Ovary (tissue), 3 donors: ENCODE measurements around the gene TIMM10.

ENCODE experiments used
- EP300 ChIP-seq: sonication (generic); formaldehyde crosslinking; IDR thresholded peaks from one replicate; pipeline ENCODE4 v1.6.1; 2017; ENCODE audit warnings: antibody characterized with exemption
- POLR2A ChIP-seq: fragments of 450-650 bp; IDR thresholded peaks from one replicate; pipeline ENCODE4 v1.6.1; 2017; ENCODE audit warnings: antibody characterized with exemption, mild to moderate bottlenecking, moderate library complexity
- TF ChIP-seq, protein P1 (sequence below), 3 donors: fragments of 450-650 bp in 2 of 3; fragments of 200-600 bp in 1 of 3; IDR thresholded peaks; one replicate each; pipeline versions ENCODE4 v1.5.1 to v1.8.0; 2016 to 2022; ENCODE audit warnings: antibody characterized with exemption in 3 of 3, mild to moderate bottlenecking in 1 of 3
- donor health status: DM: no; HTN: no; CAD: no.

DNA sequence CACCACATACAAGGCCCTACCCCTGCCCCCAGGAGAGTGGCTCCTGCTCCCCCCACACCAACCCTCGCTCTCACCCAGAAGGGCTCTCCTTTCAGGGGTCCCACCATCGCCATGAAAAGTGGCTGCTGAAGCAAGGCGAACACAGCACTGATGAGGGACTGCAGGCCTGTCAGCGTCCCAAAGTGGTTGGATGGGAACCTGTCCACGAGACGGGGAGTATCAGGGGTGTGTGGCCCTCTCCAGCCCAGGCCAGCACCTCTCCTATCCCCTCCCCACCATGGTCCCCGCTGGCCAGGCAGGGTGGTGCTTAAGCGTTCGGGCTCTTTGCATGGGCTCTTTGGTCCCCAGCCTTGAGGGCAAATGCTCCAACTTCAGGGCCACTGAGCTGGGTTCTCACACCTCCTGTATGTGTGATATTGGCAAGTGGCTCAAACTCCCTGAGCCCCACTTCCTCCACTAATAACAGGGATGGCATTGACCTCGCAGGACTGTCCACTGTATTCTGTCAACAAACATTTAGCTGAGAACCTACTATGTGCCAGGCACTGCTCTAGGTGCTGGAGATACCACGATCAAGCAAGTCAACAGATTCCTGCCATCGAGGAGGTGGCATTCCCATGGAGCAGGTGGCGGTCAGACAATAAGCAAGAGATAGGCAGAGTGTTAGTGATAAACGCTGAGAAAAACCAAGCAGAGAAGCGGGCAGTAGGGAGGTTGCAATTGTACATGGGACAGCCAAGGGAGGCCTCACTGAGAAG is 43.4 kb downstream of the TIMM10 start:
- TF ChIP-seq EP300 (no peak), POLR2A (no peak)
- TF ChIP-seq, protein P1, sequence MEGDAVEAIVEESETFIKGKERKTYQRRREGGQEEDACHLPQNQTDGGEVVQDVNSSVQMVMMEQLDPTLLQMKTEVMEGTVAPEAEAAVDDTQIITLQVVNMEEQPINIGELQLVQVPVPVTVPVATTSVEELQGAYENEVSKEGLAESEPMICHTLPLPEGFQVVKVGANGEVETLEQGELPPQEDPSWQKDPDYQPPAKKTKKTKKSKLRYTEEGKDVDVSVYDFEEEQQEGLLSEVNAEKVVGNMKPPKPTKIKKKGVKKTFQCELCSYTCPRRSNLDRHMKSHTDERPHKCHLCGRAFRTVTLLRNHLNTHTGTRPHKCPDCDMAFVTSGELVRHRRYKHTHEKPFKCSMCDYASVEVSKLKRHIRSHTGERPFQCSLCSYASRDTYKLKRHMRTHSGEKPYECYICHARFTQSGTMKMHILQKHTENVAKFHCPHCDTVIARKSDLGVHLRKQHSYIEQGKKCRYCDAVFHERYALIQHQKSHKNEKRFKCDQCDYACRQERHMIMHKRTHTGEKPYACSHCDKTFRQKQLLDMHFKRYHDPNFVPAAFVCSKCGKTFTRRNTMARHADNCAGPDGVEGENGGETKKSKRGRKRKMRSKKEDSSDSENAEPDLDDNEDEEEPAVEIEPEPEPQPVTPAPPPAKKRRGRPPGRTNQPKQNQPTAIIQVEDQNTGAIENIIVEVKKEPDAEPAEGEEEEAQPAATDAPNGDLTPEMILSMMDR (IDR thresholded peaks at IDR 0.05), result no peak
